ENCODE results near the gene KANK3. TPM values are rescaled to one million over a fixed set of nuclear protein-coding genes. Genes with fewer than 3 reads are reported as not detected.

Gene KANK3
- total and polyA plus RNA-seq, 2 of the 8 experiments (the other 6 are each of a cell fraction or from before 2014, with no cell fraction given): 2.5 to 4.2 TPM

GRCh38 chr19:8361921-8362793, 19.1 kb upstream of the KANK3 start:
- Histone ChIP-seq H4K5ac (ENCODE audit: insufficient read length, low read depth, low read length) (no peak overlapping the region), H3K23ac (ENCODE audit: insufficient read length) (no peak overlapping the region), H3K79me2 (ENCODE audit: control insufficient read depth in 1 of 2, insufficient read depth in 2 of 2, low read length in 2 of 2) (no peaks in the 10 kb centered on the region), H2BK20ac (ENCODE audit: low read length) (no peak overlapping the region), H2BK120ac (replicated peaks; ENCODE audit: low read depth, low read length) (no peak overlapping the region), H4K91ac (replicated peaks; ENCODE audit: insufficient read length, low read length) (no peak overlapping the region), H3K27me3 (replicated peaks in 1 of 4; ENCODE audit: control insufficient read depth in 3 of 4, extremely low read depth in 1 of 4, insufficient read depth in 3 of 4, low read length in 3 of 4) (peaks cover 0 to 26% (median 18%) of the 10 kb centered on the region in 4 experiments; a peak in 6 of 7 replicates), H3K9ac (replicated peaks in 1 of 4; ENCODE audit: extremely low read depth in 1 of 4, low read depth in 3 of 4, low read length in 3 of 4) (no peak overlapping the region), H3K23me2 (ENCODE audit: low read depth, low read length) (peaks cover 17% of the 10 kb centered on the region; the same call in 1 of the 2 replicates), H3K4ac (replicated peaks; ENCODE audit: insufficient read length, low read depth, low read length) (no peak overlapping the region), H2BK5ac (ENCODE audit: low read depth, low read length) (no peak overlapping the region), H2AK5ac (ENCODE audit: low read depth, low read length) (no peak overlapping the region), H3K14ac (ENCODE audit: insufficient read length) (no peak overlapping the region), H4K20me1 (replicated peaks in 1 of 2; ENCODE audit: control insufficient read depth in 1 of 2, insufficient read depth in 2 of 2, low read length in 2 of 2) (no peaks in the 10 kb centered on the region), H3K4me3 (ENCODE audit: extremely low read depth in 1 of 4, insufficient read depth in 2 of 4, low read depth in 3 of 4, low read length in 4 of 4) (no peak overlapping the region), H4K8ac (ENCODE audit: extremely low read depth, insufficient read depth, low read length) (no peak overlapping the region; the same call in 1 of the 2 replicates), H3K36me3 (ENCODE audit: control insufficient read depth in 2 of 4, insufficient read depth in 4 of 4, low read length in 3 of 4) (no peaks in the 10 kb centered on the region), H2BK12ac (ENCODE audit: low read depth, low read length) (no peak overlapping the region), H3K4me1 (replicated peaks in 1 of 4; ENCODE audit: control insufficient read depth in 3 of 4, insufficient read depth in 4 of 4, low read length in 3 of 4) (peaks cover 0 to 12% (median 6%) of the 10 kb centered on the region in 4 experiments; a peak in 6 of 7 replicates), H3K79me1 (ENCODE audit: low read depth, low read length) (no peaks in the 10 kb centered on the region; the same call in 1 of the 2 replicates), H3K9me3 (ENCODE audit: insufficient read depth in 2 of 2, low read depth in 1 of 2, low read length in 1 of 2) (no peaks in the 10 kb centered on the region), H3K56ac (replicated peaks; ENCODE audit: insufficient read length, low read depth, low read length) (no peak overlapping the region), H2BK15ac (ENCODE audit: low read length) (no peak overlapping the region), H3K4me2 (ENCODE audit: insufficient read depth in 1 of 2, low read depth in 2 of 2, low read length in 2 of 2) (peak overlapping the region in 1 of 2 experiments; percentile 96; a peak in 1 of 4 replicates), H3K18ac (ENCODE audit: extremely low read depth, low read length) (no peak overlapping the region), H2AFZ (ENCODE audit: low read length) (no peak overlapping the region), H3K27ac (ENCODE audit: low read depth, low read length) (no peak overlapping the region)
- FAIRE-seq (no peak), DNase-seq (ENCODE audit: low read depth in 1 of 2, low spot score in 2 of 2) (no peak)
- ChIA-PET POLR2A (ENCODE audit: partially characterized antibody) (interaction anchor here (0.9 to 2.3 kb wide), 7 partner anchors 8 to 35 kb away, joined by 3 to 11 read pairs (median 4); no protein-coding TSS in a partner anchor), CTCF (ENCODE audit: partially characterized antibody) (interaction anchor here (0.5 to 5.6 kb wide), 14 partner anchors 8 to 216 kb away, joined by 3 to 57 read pairs (median 4); no protein-coding TSS in a partner anchor)
- WGBS, 2 experiments (ENCODE audit: extremely low coverage in 1 of 2, insufficient coverage in 1 of 2, insufficient read length in 1 of 2, insufficient replicate concordance in 2 of 2, low coverage in 1 of 2, low lambda C conversion rate in 2 of 2, missing lambda C conversion rate in 1 of 2): 84% methylated on average over 11 of the region's 12 CpGs; no CpG with 5 or more reads in 1 of the 2 experiments
- TF ChIP-seq SP4 (IDR thresholded peaks at IDR 0.05; ENCODE audit: low read length): no peak
- TF ChIP-seq JUND (IDR thresholded peaks at IDR 0.05; ENCODE audit: low read length): no peak
- no peak for TF ChIP-seq SIX5 (IDR thresholded peaks at IDR 0.05; ENCODE audit: low read depth, low read length)
- no peak for TF ChIP-seq SIRT6 (IDR thresholded peaks at IDR 0.05; ENCODE audit: low read length)
- no peak for TF ChIP-seq RAD21 (IDR thresholded peaks at IDR 0.05 in 1 of 2, conservative IDR thresholded peaks at IDR 0.05 in 1 of 2; ENCODE audit: low read depth in 2 of 2, low read length in 2 of 2)
- TF ChIP-seq CREB1 (IDR thresholded peaks at IDR 0.05): no peak
- TF ChIP-seq ASH2L (IDR thresholded peaks at IDR 0.05; ENCODE audit: low read length): no peak
- no peak for TF ChIP-seq EZH2 (IDR thresholded peaks at IDR 0.05; ENCODE audit: low read depth, low read length, severe bottlenecking)
- TF ChIP-seq FOSL1 (IDR thresholded peaks at IDR 0.05; ENCODE audit: insufficient read depth, low read depth, low read length): no peak
- TF ChIP-seq BCL11A (IDR thresholded peaks at IDR 0.05; ENCODE audit: low read depth in 2 of 2, low read length in 2 of 2): no peak
- TF ChIP-seq TEAD4 (IDR thresholded peaks at IDR 0.05; ENCODE audit: low read depth, low read length): no peak
- no peak for TF ChIP-seq RFX5 (IDR thresholded peaks at IDR 0.05; ENCODE audit: borderline replicate concordance, low read depth, low read length)
